Measurements from ENCODE around the gene POLE3. TPM values are rescaled to one million over a fixed set of nuclear protein-coding genes. Genes with fewer than 3 reads are reported as not detected.

The POLE3 gene
- total and polyA plus RNA-seq, 2 donors (not counting 1 experiment from before 2014, with no cell fraction given) = 50.3 to 60.7 TPM

- Histone ChIP-seq H3K27me3 (replicated peaks in 1 of 4; ENCODE audit: control extremely low read depth in 1 of 4, control insufficient read depth in 3 of 4, insufficient read depth in 4 of 4, low read length in 3 of 4) (no peaks in the 10 kb centered on the region), H4K20me1 (ENCODE audit: control insufficient read depth, insufficient read depth, low read length, poor library complexity, severe bottlenecking) (no peaks in the 10 kb centered on the region), H3K9me3 (ENCODE audit: control extremely low read depth in 1 of 3, control insufficient read depth in 2 of 3, insufficient read depth in 1 of 3, low read length in 2 of 3) (no peaks in the 10 kb centered on the region), H3K4me1 (ENCODE audit: control insufficient read depth in 2 of 2, insufficient read depth in 2 of 2, low read length in 2 of 2) (peaks cover 4 to 9% of the 10 kb centered on the region in 2 donors), H3K27ac (ENCODE audit: low read length in 2 of 2) (no peak overlapping the region), H3K36me3 (replicated peaks in 1 of 2; ENCODE audit: control extremely low read depth in 1 of 2, control insufficient read depth in 1 of 2, extremely low read depth in 1 of 2, insufficient read depth in 2 of 2, low read length in 1 of 2) (peaks cover 0 to 25% of the 10 kb centered on the region in 2 experiments), H3K4me2 (replicated peaks; ENCODE audit: low read depth, low read length, poor library complexity, severe bottlenecking) (no peak overlapping the region), H2AFZ (ENCODE audit: insufficient read depth, low read depth, low read length, poor library complexity, severe bottlenecking) (no peak overlapping the region), H3K79me2 (ENCODE audit: control insufficient read depth, insufficient read depth, low read length) (peaks cover 5% of the 10 kb centered on the region), H3K4me3 (ENCODE audit: control extremely low read depth in 1 of 5, extremely low read depth in 1 of 5, insufficient read depth in 1 of 5, low read depth in 2 of 5, low read length in 4 of 5) (no peak overlapping the region), H3K9ac (ENCODE audit: low read length) (no peak overlapping the region)
- CTCF ChIA-PET = no interaction called here
- ATAC-seq (ENCODE audit: low read depth) = no peak
- Mint-ChIP-seq H3K27ac (no peak overlapping the region), H3K4me3 (no peak overlapping the region), H3K9me3 (ENCODE audit: insufficient read depth) (no peaks in the 10 kb centered on the region), H3K4me1 (peaks cover 15% of the 10 kb centered on the region), H3K27me3 (no peaks in the 10 kb centered on the region)
- TF ChIP-seq, protein P1, sequence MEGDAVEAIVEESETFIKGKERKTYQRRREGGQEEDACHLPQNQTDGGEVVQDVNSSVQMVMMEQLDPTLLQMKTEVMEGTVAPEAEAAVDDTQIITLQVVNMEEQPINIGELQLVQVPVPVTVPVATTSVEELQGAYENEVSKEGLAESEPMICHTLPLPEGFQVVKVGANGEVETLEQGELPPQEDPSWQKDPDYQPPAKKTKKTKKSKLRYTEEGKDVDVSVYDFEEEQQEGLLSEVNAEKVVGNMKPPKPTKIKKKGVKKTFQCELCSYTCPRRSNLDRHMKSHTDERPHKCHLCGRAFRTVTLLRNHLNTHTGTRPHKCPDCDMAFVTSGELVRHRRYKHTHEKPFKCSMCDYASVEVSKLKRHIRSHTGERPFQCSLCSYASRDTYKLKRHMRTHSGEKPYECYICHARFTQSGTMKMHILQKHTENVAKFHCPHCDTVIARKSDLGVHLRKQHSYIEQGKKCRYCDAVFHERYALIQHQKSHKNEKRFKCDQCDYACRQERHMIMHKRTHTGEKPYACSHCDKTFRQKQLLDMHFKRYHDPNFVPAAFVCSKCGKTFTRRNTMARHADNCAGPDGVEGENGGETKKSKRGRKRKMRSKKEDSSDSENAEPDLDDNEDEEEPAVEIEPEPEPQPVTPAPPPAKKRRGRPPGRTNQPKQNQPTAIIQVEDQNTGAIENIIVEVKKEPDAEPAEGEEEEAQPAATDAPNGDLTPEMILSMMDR (IDR thresholded peaks at IDR 0.05) = no peak
- no peak for TF ChIP-seq EZH2 (IDR thresholded peaks at IDR 0.05; ENCODE audit: borderline replicate concordance, insufficient read depth, low read depth, low read length, poor library complexity, severe bottlenecking)
- DNase-seq = no peak
- intact Hi-C loops (cut with micrococcal nuclease) = no loop called here
- POLR2A ChIA-PET = interaction anchor here (0.7 kb wide), 1 partner anchor 38 kb away, joined by 3 read pairs; no protein-coding TSS in a partner anchor
- 93% methylated on average over 4 of the region's 5 CpGs for whole genome bisulfite sequencing (ENCODE audit: insufficient coverage)
These were observed 38.4 kb downstream of the POLE3 start for GRCh38 chr9:113372059-113372458.

DNA sequence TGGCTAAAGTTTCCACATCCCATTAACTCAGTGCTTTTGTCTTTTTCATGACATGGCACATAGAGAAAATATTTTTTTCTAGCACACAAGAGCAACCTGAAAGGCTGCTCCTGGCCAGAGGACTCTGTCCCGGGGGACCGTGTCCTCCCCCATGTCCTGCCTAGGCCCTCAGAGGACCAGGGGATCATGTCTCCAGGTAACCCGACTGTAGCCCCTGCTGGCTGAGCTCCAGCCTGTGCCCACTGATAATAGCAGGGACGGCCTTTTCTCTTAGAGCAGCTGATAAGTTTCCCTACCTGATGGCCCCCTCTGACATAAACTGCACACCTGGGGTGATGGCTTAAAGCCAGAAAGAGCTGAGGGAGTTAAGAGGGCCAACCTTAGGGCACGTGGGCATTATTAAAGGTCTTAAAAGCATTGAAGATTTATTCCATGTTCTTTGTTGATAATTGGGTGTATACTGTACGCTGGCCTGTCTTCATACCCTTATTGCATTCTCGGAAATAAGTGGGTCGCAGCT lies 39.6 kb downstream of the POLE3 start:
- H2AFZ ChIP-seq (ENCODE audit: insufficient read depth, low read depth, low read length, poor library complexity, severe bottlenecking) = no peak overlapping the region
- CTCF ChIA-PET = interaction anchor here (1.2 kb wide), 1 partner anchor 28 kb away, joined by 3 read pairs; no protein-coding TSS in a partner anchor
- no peak overlapping the region for H3K4me3 Mint-ChIP-seq
- H3K27me3 Mint-ChIP-seq = no peaks in the 10 kb centered on the region
- peaks cover 14% of the 10 kb centered on the region for H3K4me1 Mint-ChIP-seq
- peaks cover 4% of the 10 kb centered on the region for H3K79me2 ChIP-seq (ENCODE audit: control insufficient read depth, insufficient read depth, low read length)
- no peak overlapping the region for H3K9ac ChIP-seq (ENCODE audit: low read length)
- H3K27ac ChIP-seq (ENCODE audit: low read length in 2 of 2) = no peak overlapping the region
- no peak overlapping the region for H3K27ac Mint-ChIP-seq
- peaks cover 0 to 25% of the 10 kb centered on the region in 2 experiments for H3K36me3 ChIP-seq (replicated peaks in 1 of 2; ENCODE audit: control extremely low read depth in 1 of 2, control insufficient read depth in 1 of 2, extremely low read depth in 1 of 2, insufficient read depth in 2 of 2, low read length in 1 of 2)
- no peak overlapping the region for H3K4me2 ChIP-seq (replicated peaks; ENCODE audit: low read depth, low read length, poor library complexity, severe bottlenecking)
- POLR2A ChIA-PET = no interaction called here
- peaks cover 4 to 5% of the 10 kb centered on the region in 2 donors for H3K4me1 ChIP-seq (ENCODE audit: control insufficient read depth in 2 of 2, insufficient read depth in 2 of 2, low read length in 2 of 2)
- H3K27me3 ChIP-seq (replicated peaks in 1 of 4; ENCODE audit: control extremely low read depth in 1 of 4, control insufficient read depth in 3 of 4, insufficient read depth in 4 of 4, low read length in 3 of 4) = no peaks in the 10 kb centered on the region
- WGBS (ENCODE audit: insufficient coverage) = 92% methylated on average over 7 of the region's 8 CpGs
- intact Hi-C loops (cut with micrococcal nuclease) = no loop called here
- H3K9me3 Mint-ChIP-seq (ENCODE audit: insufficient read depth) = no peaks in the 10 kb centered on the region
- DNase-seq (no peak), ATAC-seq (ENCODE audit: low read depth) (no peak)
- H4K20me1 ChIP-seq (ENCODE audit: control insufficient read depth, insufficient read depth, low read length, poor library complexity, severe bottlenecking) = no peaks in the 10 kb centered on the region
- TF ChIP-seq EZH2 (IDR thresholded peaks at IDR 0.05; ENCODE audit: borderline replicate concordance, insufficient read depth, low read depth, low read length, poor library complexity, severe bottlenecking) = no peak
- TF ChIP-seq, protein P1 (IDR thresholded peaks at IDR 0.05) = no peak
- no peaks in the 10 kb centered on the region for H3K9me3 ChIP-seq (ENCODE audit: control extremely low read depth in 1 of 3, control insufficient read depth in 2 of 3, insufficient read depth in 1 of 3, low read length in 2 of 3)
- no peak overlapping the region for H3K4me3 ChIP-seq (ENCODE audit: control extremely low read depth in 1 of 5, extremely low read depth in 1 of 5, insufficient read depth in 1 of 5, low read depth in 2 of 5, low read length in 4 of 5)

Measured in B cell (primary cell).